ENCODE measurements around the gene HHEX. TPM values are rescaled to one million over a fixed set of nuclear protein-coding genes. Genes with fewer than 3 reads are reported as not detected.

HHEX gene
- total and polyA plus RNA-seq, 2 donors from 2014 or later, result 3.1 to 10.0 TPM

GRCh38 chr10:92691591-92692079, 1.9 kb downstream of the HHEX start:
- TF ChIP-seq CTCF (IDR thresholded peaks at IDR 0.05; ENCODE audit: borderline replicate concordance, extremely low read depth, insufficient read depth), result no peak
- no peak for FAIRE-seq
- H3K9ac ChIP-seq (ENCODE audit: low read length in 3 of 3), result no peak overlapping the region
- H3K36me3 ChIP-seq (ENCODE audit: control insufficient read depth in 2 of 3, insufficient read depth in 3 of 3, low read length in 3 of 3), result no peaks in the 10 kb centered on the region
- no peaks in the 10 kb centered on the region for H3K4me1 ChIP-seq (ENCODE audit: control insufficient read depth in 2 of 3, insufficient read depth in 2 of 3, low read depth in 1 of 3, low read length in 3 of 3)
- intact Hi-C loops (cut with DNase I), result no loop called here
- peak overlapping the region in 2 of 3 donors; percentile 39 to 54 for H3K4me3 ChIP-seq (ENCODE audit: low read length in 3 of 3)
- peak overlapping the region; percentile 71 to 77 for H3K27ac ChIP-seq (ENCODE audit: low read depth in 2 of 2, low read length in 2 of 2)
- DNase-seq, result peak; percentile 34 to 84 (median 57)
- peaks cover 61% of the 10 kb centered on the region for H3K27me3 ChIP-seq (ENCODE audit: control insufficient read depth, insufficient read depth, low read length)
- H3K9me3 ChIP-seq (ENCODE audit: control insufficient read depth in 2 of 3, insufficient read depth in 1 of 3, low read length in 3 of 3), result peaks cover 0 to 4% (median 0%) of the 10 kb centered on the region in 3 donors

GRCh38 chr10:92692080-92692671, 2.4 kb downstream of the HHEX start:
- no peak for FAIRE-seq
- no peak for TF ChIP-seq CTCF (IDR thresholded peaks at IDR 0.05; ENCODE audit: borderline replicate concordance, extremely low read depth, insufficient read depth)
- Histone ChIP-seq H3K4me1 (ENCODE audit: control insufficient read depth in 2 of 3, insufficient read depth in 2 of 3, low read depth in 1 of 3, low read length in 3 of 3) (no peaks in the 10 kb centered on the region), H3K9me3 (ENCODE audit: control insufficient read depth in 2 of 3, insufficient read depth in 1 of 3, low read length in 3 of 3) (peaks cover 0 to 4% (median 0%) of the 10 kb centered on the region in 3 donors), H3K27me3 (ENCODE audit: control insufficient read depth, insufficient read depth, low read length) (peaks cover 65% of the 10 kb centered on the region), H3K27ac (ENCODE audit: low read depth in 2 of 2, low read length in 2 of 2) (peak overlapping the region; percentile 71 to 77), H3K36me3 (ENCODE audit: control insufficient read depth in 2 of 3, insufficient read depth in 3 of 3, low read length in 3 of 3) (no peaks in the 10 kb centered on the region), H3K9ac (ENCODE audit: low read length in 3 of 3) (no peak overlapping the region), H3K4me3 (ENCODE audit: low read length in 3 of 3) (peak overlapping the region in 2 of 3 donors; percentile 35 to 54)
- peak in 3 of 5 donors; percentile 9 to 35 (median 31) for DNase-seq
- intact Hi-C loops (cut with DNase I), result no loop called here

GRCh38 chr10:92692697-92693533, 3.2 kb downstream of the HHEX start:
- Histone ChIP-seq H3K27ac (ENCODE audit: low read depth in 2 of 2, low read length in 2 of 2) (no peak overlapping the region), H3K9me3 (ENCODE audit: control insufficient read depth in 2 of 3, insufficient read depth in 1 of 3, low read length in 3 of 3) (peaks cover 0 to 4% (median 0%) of the 10 kb centered on the region in 3 donors), H3K4me3 (ENCODE audit: low read length in 3 of 3) (no peak overlapping the region), H3K27me3 (ENCODE audit: control insufficient read depth, insufficient read depth, low read length) (peaks cover 68% of the 10 kb centered on the region), H3K36me3 (ENCODE audit: control insufficient read depth in 2 of 3, insufficient read depth in 3 of 3, low read length in 3 of 3) (no peaks in the 10 kb centered on the region), H3K9ac (ENCODE audit: low read length in 3 of 3) (no peak overlapping the region), H3K4me1 (ENCODE audit: control insufficient read depth in 2 of 3, insufficient read depth in 2 of 3, low read depth in 1 of 3, low read length in 3 of 3) (no peaks in the 10 kb centered on the region)
- peak in 2 of 5 donors; percentile 26 to 42 for DNase-seq
- no peak for FAIRE-seq
- TF ChIP-seq CTCF (IDR thresholded peaks at IDR 0.05; ENCODE audit: borderline replicate concordance, extremely low read depth, insufficient read depth), result no peak
- intact Hi-C loops (cut with DNase I), result no loop called here
